Hepatocyte (in vitro differentiated cells): ENCODE results near the gene ZNF385B.

Experiments used
- CTCF ChIP-seq: fragments of 200-600 bp; sonication (generic); IDR thresholded peaks from 2 replicates; pipeline ENCODE4 v1.5.1; 2016; ENCODE audit warnings: antibody characterized with exemption, mild to moderate bottlenecking; ENCODE audit not compliant: poor library complexity
- EZH2 ChIP-seq: fragments of 200-600 bp; sonication (generic); IDR thresholded peaks from 2 replicates; pipeline ENCODE4 v1.6.1; 2016; ENCODE audit warnings: antibody characterized with exemption, mild to moderate bottlenecking, borderline replicate concordance
- EZH2phosphoT487 ChIP-seq: fragments of 200-600 bp; sonication (generic); IDR thresholded peaks from one replicate; pipeline ENCODE4 v1.6.1; 2018; ENCODE audit warnings: antibody characterized with exemption, mild to moderate bottlenecking, low read depth, moderate library complexity; ENCODE audit not compliant: unreplicated experiment, severe bottlenecking

GRCh38 chr2:179479947-179480346 is 381.5 kb downstream of the ZNF385B start:
- no peak for TF ChIP-seq CTCF
- no peak for TF ChIP-seq EZH2
- TF ChIP-seq EZH2phosphoT487 = no peak
